Brain microvascular endothelial cell (primary cell): ENCODE data around the gene ATP5MC3.
A peak's percentile ranks its signal among the peaks of the same experiment; 100 is the strongest.

Experiments used
- DNase-seq: peaks from one replicate; pipeline ENCODE4 v3.0.0-alpha.2; 2020
- H3K27ac ChIP-seq: fragments of 250-450 bp; sonication (Bioruptor Pico); 2 replicates; pipeline ENCODE4 v1.5.1; 2020; ENCODE audit warnings: mild to moderate bottlenecking, moderate library complexity
- H3K27me3 ChIP-seq: fragments of 250-450 bp; sonication (Bioruptor Pico); replicated peaks from 2 replicates; pipeline ENCODE4 v1.5.1; 2020; ENCODE audit warnings: mild to moderate bottlenecking
- H3K36me3 ChIP-seq: fragments of 250-450 bp; sonication (Bioruptor Pico); replicated peaks from 2 replicates; pipeline ENCODE4 v1.5.1; 2020; ENCODE audit warnings: mild to moderate bottlenecking
- H3K4me3 ChIP-seq: 2 replicates; pipeline ENCODE4 v1.5.1; 2011; ENCODE audit warnings: low read depth, mild to moderate bottlenecking, control low read depth, low read length, moderate library complexity
- CTCF ChIP-seq: IDR thresholded peaks from 2 replicates; pipeline ENCODE4 v1.5.1; 2011; ENCODE audit warnings: low read depth, mild to moderate bottlenecking, moderate library complexity, low read length, control low read depth, inconsistent platforms; ENCODE audit errors: missing control alignments
- in situ Hi-C: cut with HindIII; loops from 2 replicates; pipeline ENCODE4 v1.10.0; 2017; ENCODE audit warnings: low sequenced_read_pairs, low pct_ligation_motif_present

Gene ATP5MC3

GRCh38 chr2:175154661-175155082 is 26.8 kb downstream of the ATP5MC3 start:
- peak; percentile 68 for DNase-seq
- Histone ChIP-seq H3K27ac (peak overlapping the region; percentile 44), H3K4me3 (no peak overlapping the region), H3K36me3 (peaks cover 1% of the 10 kb centered on the region), H3K27me3 (no peaks in the 10 kb centered on the region)
- no peak for TF ChIP-seq CTCF
- in situ Hi-C loops: no loop called here

- in situ Hi-C loops: no loop called here
- no peak overlapping the region for H3K4me3 ChIP-seq
- H3K27ac ChIP-seq: no peak overlapping the region
- H3K36me3 ChIP-seq: peaks cover 3% of the 10 kb centered on the region
- TF ChIP-seq CTCF: no peak
- no peaks in the 10 kb centered on the region for H3K27me3 ChIP-seq
- no peak for DNase-seq
These were observed 29.3 kb downstream of the ATP5MC3 start for GRCh38 chr2:175152242-175152641.

- Histone ChIP-seq H3K4me3 (no peak overlapping the region), H3K27me3 (no peaks in the 10 kb centered on the region), H3K27ac (no peak overlapping the region), H3K36me3 (peaks cover 3% of the 10 kb centered on the region)
- in situ Hi-C loops: no loop called here
- TF ChIP-seq CTCF: no peak
- no peak for DNase-seq
These were observed 29.7 kb downstream of the ATP5MC3 start for GRCh38 chr2:175151791-175152190.

GRCh38 chr2:175147186-175147585 is 34.3 kb downstream of the ATP5MC3 start:
- Histone ChIP-seq H3K36me3 (peaks cover 3% of the 10 kb centered on the region), H3K27me3 (no peaks in the 10 kb centered on the region), H3K4me3 (no peak overlapping the region), H3K27ac (no peak overlapping the region)
- DNase-seq: no peak
- in situ Hi-C loops: no loop called here
- no peak for TF ChIP-seq CTCF

GRCh38 chr2:175143678-175144077 is 37.8 kb downstream of the ATP5MC3 start:
- H3K27me3 ChIP-seq: no peaks in the 10 kb centered on the region
- in situ Hi-C loops: no loop called here
- DNase-seq: no peak

More at GRCh38 chr2:175143678-175144077, 37.8 kb downstream of the ATP5MC3 start:
- no peak for TF ChIP-seq CTCF
- Histone ChIP-seq H3K4me3 (no peak overlapping the region), H3K36me3 (no peaks in the 10 kb centered on the region), H3K27ac (no peak overlapping the region)
